Suprapubic skin (tissue), 3 donors: ENCODE results near the gene ANO2.

Source experiments
- CTCF ChIP-seq, 2 donors: fragments of 200-600 bp in 1 of 2; fragments of 450-650 bp in 1 of 2; sonication (generic) in 1 of 2; IDR thresholded peaks; one replicate each; pipeline ENCODE4 v1.5.1; 2016 to 2019; ENCODE audit warnings: antibody characterized with exemption in 2 of 2, mild to moderate bottlenecking in 1 of 2, moderate library complexity in 1 of 2
- POLR2AphosphoS5 ChIP-seq, 3 donors: sonication (generic); formaldehyde crosslinking; IDR thresholded peaks; one replicate each; pipeline ENCODE4 v1.6.1; 2017; ENCODE audit warnings: antibody characterized with exemption in 3 of 3

- TF ChIP-seq CTCF (IDR thresholded peaks at IDR 0.05) (no peak), POLR2AphosphoS5 (IDR thresholded peaks at IDR 0.05) (no peak)
Measured at GRCh38 chr12:5840944-5841343, 104.1 kb downstream of the ANO2 start.
